A673 (cell line): ENCODE data around the gene FARP1. TPM values are rescaled to one million over a fixed set of nuclear protein-coding genes. Genes with fewer than 3 reads are reported as not detected.
A peak's percentile ranks its signal among the peaks of the same experiment; 100 is the strongest.

Experiments used
- BruUV-seq: library from RNA; stranded (reverse); fragments of 400-500 nt; replicated peaks from 2 replicates; lab custom pipeline; 2021; lab: Mats Ljungman, UMichigan
- CTCF ChIA-PET: fragments of 300-600 bp; sonication (Branson Sonifier 250); formaldehyde crosslinking; loops from one replicate; lab custom pipeline; 2022; ENCODE audit warnings: antibody characterized with exemption; lab: Charles Lee
- POLR2A ChIA-PET: fragments of 300-600 bp; sonication (Branson Sonifier 250); formaldehyde crosslinking; loops from one replicate; lab custom pipeline; 2022; ENCODE audit warnings: antibody characterized with exemption; ENCODE audit not compliant: low non-redundant PET; lab: Charles Lee
- DNase-seq: peaks from one replicate; pipeline ENCODE4 v3.0.0-alpha.2; 2015; ENCODE audit warnings: low spot score
- H3K27ac ChIP-seq: fragments of 200-600 bp; sonication (generic); 2 replicates; pipeline ENCODE4 v1.5.1; 2016; ENCODE audit warnings: mixed run types, low read depth, mild to moderate bottlenecking, mixed read lengths, antibody characterized with exemption, low read length; ENCODE audit not compliant: poor library complexity, severe bottlenecking
- H3K27me3 ChIP-seq: fragments of 200-600 bp; sonication (generic); replicated peaks from 2 replicates; pipeline ENCODE4 v1.6.1; 2017; ENCODE audit warnings: mixed run types, low read depth, mild to moderate bottlenecking, mixed read lengths, antibody characterized with exemption, low read length; ENCODE audit not compliant: insufficient read depth, poor library complexity
- H3K36me3 ChIP-seq: fragments of 200-600 bp; sonication (generic); 2 replicates; pipeline ENCODE4 v1.6.1; 2016; ENCODE audit warnings: mixed run types, mild to moderate bottlenecking, mixed read lengths, antibody characterized with exemption, low read length; ENCODE audit not compliant: insufficient read depth, poor library complexity, severe bottlenecking
- H3K4me1 ChIP-seq: fragments of 200-600 bp; sonication (generic); 2 replicates; pipeline ENCODE4 v1.6.1; 2017; ENCODE audit warnings: mixed run types, mild to moderate bottlenecking, mixed read lengths, antibody characterized with exemption, low read length; ENCODE audit not compliant: insufficient read depth, poor library complexity, severe bottlenecking
- H3K4me3 ChIP-seq: fragments of 200-600 bp; sonication (generic); 2 replicates; pipeline ENCODE4 v1.5.1; 2016; ENCODE audit warnings: low read depth, mixed run types, mild to moderate bottlenecking, mixed read lengths, low read length; ENCODE audit not compliant: poor library complexity, severe bottlenecking
- H3K9me3 ChIP-seq: fragments of 200-600 bp; sonication (generic); 2 replicates; pipeline ENCODE4 v1.6.1; 2016; ENCODE audit warnings: mixed run types, low read depth, mild to moderate bottlenecking, mixed read lengths, antibody characterized with exemption, low read length; ENCODE audit not compliant: poor library complexity, severe bottlenecking
- EZH2 ChIP-seq: fragments of 200-600 bp; sonication (generic); IDR thresholded peaks from 2 replicates; pipeline ENCODE4 v1.6.1; 2017; ENCODE audit warnings: borderline replicate concordance, low read depth, mild to moderate bottlenecking, mixed read lengths, antibody characterized with exemption, low read length; ENCODE audit not compliant: poor library complexity, severe bottlenecking
- intact Hi-C: fragments of 100-400 bp; cut with micrococcal nuclease; formaldehyde crosslinking; loops from one replicate; pipeline ENCODE4 v1.10.0; 2022; ENCODE audit not compliant: unreplicated experiment
- total RNA-seq: library from RNA; stranded (reverse); gene quantifications from 2 replicates; pipeline ENCODE4 v1.2.3, GENCODE V29; 2021
- TF ChIP-seq, protein P1 (sequence below): fragments of 300-800, 200-600 bp; sonication (generic); conservative IDR thresholded peaks from 2 replicates; pipeline ENCODE4 v1.5.1; 2017; ENCODE audit warnings: low read depth, mild to moderate bottlenecking, antibody characterized with exemption, low read length, moderate library complexity, mixed read lengths

Gene FARP1
- total RNA-seq, 1 experiment from 2014 or later, result 177 TPM

DNA sequence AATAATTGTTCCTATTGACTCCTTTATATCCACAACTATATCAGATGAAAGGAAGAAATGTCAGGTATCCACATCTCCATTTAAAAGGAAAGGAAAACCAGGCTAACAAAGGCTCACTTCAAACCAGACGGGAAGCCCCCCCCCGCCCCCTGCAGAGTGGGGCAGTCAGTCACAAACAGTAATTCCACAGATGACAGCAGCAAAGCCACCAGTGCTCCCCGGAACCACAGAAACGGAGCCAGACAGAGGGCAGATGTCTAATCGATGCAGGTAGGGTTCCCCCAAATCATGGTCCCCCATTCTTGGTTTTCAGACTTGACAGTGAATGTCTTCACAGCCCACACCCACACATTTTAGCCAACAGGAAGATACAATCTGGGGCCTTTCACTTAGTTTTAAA, 333.2 kb downstream of the FARP1 start:
- CTCF ChIA-PET, result interaction anchor here (1.0 kb wide), 1 partner anchor 8 kb away, joined by 3 read pairs; no protein-coding TSS in a partner anchor
- H3K36me3 ChIP-seq, result no peaks in the 10 kb centered on the region
- H3K4me3 ChIP-seq, result no peak overlapping the region
- intact Hi-C loops, result no loop called here
- POLR2A ChIA-PET, result no interaction called here
- H3K27ac ChIP-seq, result no peak overlapping the region
- no TSS peak for BruUV-seq
- H3K4me1 ChIP-seq, result peaks cover 12% of the 10 kb centered on the region
- peak; percentile 33 for DNase-seq
- H3K27me3 ChIP-seq, result no peaks in the 10 kb centered on the region
- no peaks in the 10 kb centered on the region for H3K9me3 ChIP-seq
- TF ChIP-seq, protein P1, sequence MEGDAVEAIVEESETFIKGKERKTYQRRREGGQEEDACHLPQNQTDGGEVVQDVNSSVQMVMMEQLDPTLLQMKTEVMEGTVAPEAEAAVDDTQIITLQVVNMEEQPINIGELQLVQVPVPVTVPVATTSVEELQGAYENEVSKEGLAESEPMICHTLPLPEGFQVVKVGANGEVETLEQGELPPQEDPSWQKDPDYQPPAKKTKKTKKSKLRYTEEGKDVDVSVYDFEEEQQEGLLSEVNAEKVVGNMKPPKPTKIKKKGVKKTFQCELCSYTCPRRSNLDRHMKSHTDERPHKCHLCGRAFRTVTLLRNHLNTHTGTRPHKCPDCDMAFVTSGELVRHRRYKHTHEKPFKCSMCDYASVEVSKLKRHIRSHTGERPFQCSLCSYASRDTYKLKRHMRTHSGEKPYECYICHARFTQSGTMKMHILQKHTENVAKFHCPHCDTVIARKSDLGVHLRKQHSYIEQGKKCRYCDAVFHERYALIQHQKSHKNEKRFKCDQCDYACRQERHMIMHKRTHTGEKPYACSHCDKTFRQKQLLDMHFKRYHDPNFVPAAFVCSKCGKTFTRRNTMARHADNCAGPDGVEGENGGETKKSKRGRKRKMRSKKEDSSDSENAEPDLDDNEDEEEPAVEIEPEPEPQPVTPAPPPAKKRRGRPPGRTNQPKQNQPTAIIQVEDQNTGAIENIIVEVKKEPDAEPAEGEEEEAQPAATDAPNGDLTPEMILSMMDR, result no peak
- TF ChIP-seq EZH2, result no peak

DNA sequence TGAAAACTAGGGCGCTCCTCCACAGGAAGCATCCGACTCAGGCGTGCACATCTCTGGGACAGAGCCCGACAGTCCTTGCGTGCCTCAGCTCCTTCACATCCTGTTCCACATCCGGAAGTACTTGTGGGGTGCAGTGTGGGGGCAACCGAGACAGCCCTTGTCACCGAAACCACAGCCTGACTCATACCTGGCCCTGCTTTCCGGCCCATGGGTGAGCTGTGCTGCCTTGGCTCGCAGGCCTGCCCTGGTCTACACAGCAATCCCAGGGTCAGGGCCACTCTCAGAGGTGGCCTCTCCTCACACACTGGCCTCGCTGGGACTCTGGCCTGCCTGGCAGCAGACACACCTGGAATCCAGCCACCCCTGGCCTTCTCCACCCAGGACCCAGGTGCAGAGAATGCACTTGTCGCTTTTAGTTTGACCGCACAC, 333.7 kb downstream of the FARP1 start:
- BruUV-seq, result no TSS peak
- Histone ChIP-seq H3K27ac (peak overlapping the region; percentile 8), H3K27me3 (no peaks in the 10 kb centered on the region), H3K4me1 (peaks cover 12% of the 10 kb centered on the region), H3K9me3 (no peaks in the 10 kb centered on the region), H3K4me3 (no peak overlapping the region), H3K36me3 (no peaks in the 10 kb centered on the region)
- CTCF ChIA-PET, result interaction anchor here (1.0 kb wide), 1 partner anchor 8 kb away, joined by 3 read pairs; no protein-coding TSS in a partner anchor
- no peak for TF ChIP-seq EZH2
- TF ChIP-seq, protein P1, result no peak
- DNase-seq, result peak; percentile 68
- POLR2A ChIA-PET, result no interaction called here
- intact Hi-C loops, result no loop called here

DNA sequence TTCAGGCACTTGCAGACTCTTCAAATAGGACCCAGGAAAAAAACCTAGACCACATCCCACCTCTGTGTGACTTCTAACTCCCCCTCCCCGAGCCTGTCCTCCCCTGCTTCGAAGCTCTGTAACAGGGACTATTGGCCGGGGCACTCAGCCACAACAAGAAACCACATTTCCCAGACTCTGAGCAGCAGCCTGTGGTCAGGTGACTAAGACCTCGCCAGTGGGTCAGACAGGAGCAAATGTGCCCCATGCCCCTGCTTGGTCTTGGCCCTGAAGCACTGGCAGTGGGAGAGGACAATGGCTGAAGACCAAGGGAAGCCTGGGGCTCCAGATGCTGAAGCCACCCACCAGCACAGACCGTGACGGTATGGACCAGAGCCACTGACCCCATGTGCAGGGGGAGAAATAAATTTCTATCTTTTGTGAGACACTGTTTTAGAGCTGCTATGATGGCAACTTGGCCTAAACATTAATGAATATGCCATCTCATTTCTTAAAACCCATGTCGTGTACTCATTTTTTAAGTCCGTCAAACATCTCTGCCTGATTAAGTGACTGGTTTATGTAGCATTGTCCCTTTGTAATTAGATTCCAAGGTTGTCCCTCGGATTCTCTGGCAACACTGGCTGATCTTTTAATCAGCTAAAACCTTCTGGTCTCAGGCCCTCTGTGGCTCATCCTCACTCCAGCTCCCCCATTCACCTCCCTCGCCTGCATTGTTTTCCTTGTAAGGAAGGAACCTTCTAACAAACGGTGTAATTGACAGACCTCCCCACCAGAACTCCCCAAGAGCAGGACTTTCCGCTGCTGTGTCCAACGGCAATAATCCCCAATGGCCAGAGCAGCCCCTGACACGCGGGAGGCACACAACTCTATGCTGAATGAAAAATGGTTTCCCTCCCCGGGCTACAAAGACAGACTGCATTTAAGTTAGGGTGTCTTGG, 335.6 kb downstream of the FARP1 start:
- intact Hi-C loops, result no loop called here
- H3K4me3 ChIP-seq, result no peak overlapping the region
- ChIA-PET POLR2A (no interaction called here), CTCF (no interaction called here)
- peaks cover 21% of the 10 kb centered on the region for H3K4me1 ChIP-seq
- H3K9me3 ChIP-seq, result no peaks in the 10 kb centered on the region
- H3K27me3 ChIP-seq, result no peaks in the 10 kb centered on the region
- H3K36me3 ChIP-seq, result no peaks in the 10 kb centered on the region
- no TSS peak for BruUV-seq
- TF ChIP-seq, protein P1, result no peak
- no peak for TF ChIP-seq EZH2
- no peak overlapping the region for H3K27ac ChIP-seq
- no peak for DNase-seq
